Activated T-cell treated with anti-CD3 and anti-CD28 coated beads, Interleukin-2, amount 50 U/mL, for 72 hours (primary cell): ENCODE data around the gene SLC25A24. TPM values are rescaled to one million over a fixed set of nuclear protein-coding genes. Genes with fewer than 3 reads are reported as not detected.
A peak's percentile ranks its signal among the peaks of the same experiment; 100 is the strongest.

ENCODE experiments used
- ATAC-seq, 2 donors: fragments of 150-1000 bp; cut with Tn5 transposase; replicated peaks in 1 of 2; 2 replicates each; pipeline ENCODE4 v1.10.0; 2021; ENCODE audit warnings: moderate library complexity in 2 of 2, mild to moderate bottlenecking in 1 of 2
- DNase-seq, 2 donors: peaks; one replicate each; pipeline ENCODE4 v3.0.0; 2021 to 2022; ENCODE audit warnings: mixed read lengths in 1 of 2
- H3K27ac Mint-ChIP-seq: one replicate; pipeline ENCODE4 v1.8.0; 2022; ENCODE audit warnings: mild to moderate bottlenecking, moderate library complexity, mixed read lengths
- H3K27me3 Mint-ChIP-seq: one replicate; pipeline ENCODE4 v1.8.0; 2022; ENCODE audit warnings: low read depth, mixed read lengths
- H3K36me3 Mint-ChIP-seq, 2 donors: one replicate each; pipeline ENCODE4 v1.8.0; 2022; ENCODE audit warnings: mixed read lengths in 2 of 2, mild to moderate bottlenecking in 1 of 2; ENCODE audit not compliant: insufficient read depth in 2 of 2
- H3K4me1 Mint-ChIP-seq: one replicate; pipeline ENCODE4 v1.8.0; 2022; ENCODE audit warnings: low read depth, mixed read lengths
- H3K4me3 Mint-ChIP-seq, 2 donors: one replicate each; pipeline ENCODE4 v1.8.0; 2022; ENCODE audit warnings: mild to moderate bottlenecking in 2 of 2, mixed read lengths in 2 of 2, moderate library complexity in 2 of 2
- H3K9me3 Mint-ChIP-seq, 2 donors: one replicate each; pipeline ENCODE4 v1.8.0; 2022; ENCODE audit warnings: mixed read lengths in 2 of 2
- total RNA-seq, 2 donors: library from RNA; stranded (reverse); gene quantifications; one replicate each; pipeline ENCODE4 v1.2.3, GENCODE V29; 2022

SLC25A24 gene
- total RNA-seq, 2 donors from 2014 or later, result 17.4 to 21.4 TPM

DNA sequence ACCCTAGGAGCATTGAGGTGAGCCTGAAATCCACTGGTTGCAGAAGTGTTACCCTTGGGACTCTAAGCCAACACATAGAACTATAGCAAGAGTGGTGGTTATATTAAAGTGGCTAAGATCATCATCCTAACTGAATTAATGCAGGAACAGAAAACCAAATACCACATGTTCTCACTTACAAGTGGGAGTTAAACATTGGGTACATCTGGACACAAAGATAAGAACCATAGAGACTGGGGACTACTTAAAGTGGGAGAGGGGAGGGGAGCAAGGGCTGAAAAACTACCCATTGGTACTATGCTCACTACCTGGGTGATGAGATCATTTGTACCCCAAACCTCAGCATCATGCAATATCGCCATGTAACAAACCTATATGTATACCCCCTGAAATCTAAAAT, 100.0 kb downstream of the SLC25A24 start:
- Mint-ChIP-seq H3K4me1 (peaks cover 17% of the 10 kb centered on the region), H3K9me3 (no peaks in the 10 kb centered on the region), H3K27ac (no peak overlapping the region), H3K4me3 (no peak overlapping the region), H3K36me3 (no peaks in the 10 kb centered on the region), H3K27me3 (no peaks in the 10 kb centered on the region)
- no peak for DNase-seq
- no peak for ATAC-seq

GRCh38 chr1:108097018-108097417, 103.1 kb downstream of the SLC25A24 start:
- Mint-ChIP-seq H3K4me3 (no peak overlapping the region), H3K36me3 (no peaks in the 10 kb centered on the region), H3K27me3 (no peaks in the 10 kb centered on the region), H3K9me3 (no peaks in the 10 kb centered on the region), H3K27ac (no peak overlapping the region), H3K4me1 (peaks cover 17% of the 10 kb centered on the region)
- ATAC-seq (no peak), DNase-seq (no peak)

- H3K27ac Mint-ChIP-seq, result no peak overlapping the region
- ATAC-seq, result no peak
Observed at GRCh38 chr1:108096089-108096488, 104.1 kb downstream of the SLC25A24 start.

DNA sequence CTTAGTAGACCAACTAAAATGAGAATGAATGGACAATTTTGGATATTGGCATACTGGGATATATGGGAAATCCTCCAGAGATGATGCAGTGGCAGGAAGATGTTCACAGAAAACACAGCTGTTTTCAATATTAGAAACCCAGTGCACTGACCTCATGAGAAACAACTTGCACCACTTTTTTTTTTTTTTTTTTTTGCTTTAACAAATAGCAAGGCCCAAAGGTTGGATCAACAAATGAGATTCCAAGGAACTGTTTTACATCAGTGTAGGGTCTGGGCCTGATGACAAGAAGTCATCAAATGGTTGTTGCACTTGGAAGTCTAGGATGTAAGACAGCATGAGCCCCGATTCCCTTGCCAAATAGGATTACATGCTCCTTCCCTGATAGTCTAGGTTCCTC, 110.7 kb downstream of the SLC25A24 start:
- Mint-ChIP-seq H3K9me3 (no peaks in the 10 kb centered on the region), H3K4me3 (no peak overlapping the region), H3K4me1 (no peaks in the 10 kb centered on the region), H3K36me3 (no peaks in the 10 kb centered on the region), H3K27me3 (no peaks in the 10 kb centered on the region), H3K27ac (no peak overlapping the region)
- ATAC-seq, result no peak
- DNase-seq, result no peak

More at GRCh38 chr1:108096089-108096488, 104.1 kb downstream of the SLC25A24 start:
- H3K27me3 Mint-ChIP-seq, result no peaks in the 10 kb centered on the region
- H3K36me3 Mint-ChIP-seq, result no peaks in the 10 kb centered on the region
- no peak overlapping the region for H3K4me3 Mint-ChIP-seq
- H3K9me3 Mint-ChIP-seq, result no peaks in the 10 kb centered on the region
- no peak for DNase-seq
- peaks cover 17% of the 10 kb centered on the region for H3K4me1 Mint-ChIP-seq

DNA sequence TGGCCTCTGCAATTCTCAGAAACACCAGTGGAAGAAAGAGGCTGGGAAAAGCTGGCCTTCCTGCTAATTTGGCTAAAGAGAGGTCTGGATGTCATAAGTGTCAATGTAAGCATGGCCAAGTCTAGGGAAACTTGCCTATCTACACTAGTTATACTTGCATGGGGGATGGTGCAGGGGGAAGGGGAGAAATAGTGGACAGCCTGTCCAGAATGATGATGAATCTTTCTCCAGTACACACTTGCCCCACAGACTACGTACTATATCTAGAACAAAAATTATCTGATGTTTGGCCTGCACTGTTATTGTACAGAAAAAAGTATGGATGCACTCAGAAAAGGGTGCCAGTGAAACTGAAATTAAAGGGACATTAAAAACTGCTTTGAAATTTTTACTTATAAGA, 114.5 kb downstream of the SLC25A24 start:
- ATAC-seq (no peak), DNase-seq (no peak)
- no peaks in the 10 kb centered on the region for H3K27me3 Mint-ChIP-seq
- no peak overlapping the region for H3K27ac Mint-ChIP-seq
- no peak overlapping the region for H3K4me3 Mint-ChIP-seq
- H3K36me3 Mint-ChIP-seq, result no peaks in the 10 kb centered on the region
- H3K4me1 Mint-ChIP-seq, result peaks cover 29% of the 10 kb centered on the region
- peaks cover 0 to 2% of the 10 kb centered on the region in 2 donors for H3K9me3 Mint-ChIP-seq

DNA sequence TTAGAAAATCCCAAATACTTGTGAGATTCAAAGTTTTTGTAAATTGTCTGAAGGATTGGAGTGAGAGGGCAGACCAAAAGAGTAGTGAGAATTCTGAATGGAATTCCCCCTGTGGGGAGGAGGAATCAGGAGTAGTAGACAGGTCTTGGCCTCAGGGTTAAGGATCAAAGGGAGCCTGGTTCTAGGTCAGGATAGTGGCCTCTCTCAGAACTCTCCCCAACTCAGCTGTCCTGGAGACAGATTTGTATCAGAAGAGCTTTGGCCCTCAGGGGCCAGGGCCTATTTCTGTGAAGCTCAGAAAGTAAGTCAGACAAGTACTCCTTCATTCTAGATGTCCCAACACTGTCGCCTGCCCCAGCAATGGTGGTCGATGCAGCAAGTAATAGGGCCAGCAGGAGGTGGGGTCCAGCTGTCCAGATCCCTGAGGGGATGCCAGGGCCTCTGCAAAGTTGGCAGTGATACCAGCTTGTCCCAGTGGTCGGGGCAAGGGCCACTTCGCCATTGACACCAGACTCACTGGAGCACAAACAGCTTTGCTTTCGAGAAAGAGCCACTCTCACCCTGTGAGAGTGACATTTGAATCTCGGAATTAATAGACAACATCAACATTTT, 115.2 kb downstream of the SLC25A24 start:
- no peaks in the 10 kb centered on the region for H3K36me3 Mint-ChIP-seq
- H3K9me3 Mint-ChIP-seq, result peaks cover 0 to 2% of the 10 kb centered on the region in 2 donors
- H3K27me3 Mint-ChIP-seq, result no peaks in the 10 kb centered on the region
- H3K4me3 Mint-ChIP-seq, result no peak overlapping the region
- H3K4me1 Mint-ChIP-seq, result peaks cover 35% of the 10 kb centered on the region
- no peak for ATAC-seq
- peak overlapping the region; percentile 39 for H3K27ac Mint-ChIP-seq
- no peak for DNase-seq

Other genes with a start within 250 kb of the SLC25A24 start
- 1 to 10 TPM; 2.5 to 2.8 TPM for gene VAV3, start 235.2 kb downstream of the SLC25A24 start, total RNA-seq
- gene NBPF4, start 43.7 kb upstream of the SLC25A24 start, total RNA-seq, result under 1 TPM in 1 of 2 donors, not detected in 1; 0.31 TPM
- gene NBPF6, start 250.0 kb upstream of the SLC25A24 start, total RNA-seq, result not detected